Chondrocyte (in vitro differentiated cells): Measurements from ENCODE around the gene NXPH3. TPM values are rescaled to one million over a fixed set of nuclear protein-coding genes. Genes with fewer than 3 reads are reported as not detected.

Source experiments
- DNase-seq: peaks from one replicate; pipeline ENCODE4 v3.0.0; 2021; ENCODE audit warnings: mixed read lengths, low spot score
- H3K27ac Mint-ChIP-seq: one replicate; pipeline ENCODE4 v1.8.0; 2021; ENCODE audit warnings: mild to moderate bottlenecking, moderate library complexity, mixed read lengths; ENCODE audit not compliant: unreplicated experiment
- H3K27me3 Mint-ChIP-seq: 2 replicates; pipeline ENCODE4 v1.8.0; 2021; ENCODE audit warnings: low read depth, mixed read lengths
- H3K36me3 Mint-ChIP-seq: 2 replicates; pipeline ENCODE4 v1.8.0; 2021; ENCODE audit warnings: low read depth, mixed read lengths
- H3K4me1 Mint-ChIP-seq: 2 replicates; pipeline ENCODE4 v1.8.0; 2021; ENCODE audit warnings: low read depth, mild to moderate bottlenecking, mixed read lengths
- H3K4me3 Mint-ChIP-seq: one replicate; pipeline ENCODE4 v1.8.0; 2021; ENCODE audit warnings: mild to moderate bottlenecking, moderate library complexity, mixed read lengths; ENCODE audit not compliant: unreplicated experiment
- H3K9me3 Mint-ChIP-seq: 2 replicates; pipeline ENCODE4 v1.8.0; 2021; ENCODE audit warnings: low read depth, mixed read lengths
- CTCF ChIP-seq: fragments of 200-600 bp; sonication (generic); IDR thresholded peaks from 2 replicates; pipeline ENCODE4 v1.5.0; 2021; ENCODE audit warnings: antibody characterized with exemption, mild to moderate bottlenecking, moderate library complexity
- long read RNA-seq: library from polyadenylated mRNA; stranded (forward); transcript quantifications from one replicate; pipeline ENCODE4 v2.0.0, GENCODE V29; 2021
- total RNA-seq: library from RNA; stranded (reverse); gene quantifications from 3 replicates; pipeline ENCODE4 v1.2.1, GENCODE V29; 2021

NXPH3 gene
- total RNA-seq, result 4.2 to 4.7 TPM (median 4.5 TPM) in 3 replicates
- long read RNA-seq, full-length matches to known transcripts, result 4 of 4 reads
- long read RNA-seq, partial matches to known transcripts, result 0 of 4 reads
- long read RNA-seq, other reads (novel, unspliced or antisense), result 0 of 4 reads

GRCh38 chr17:49575679-49576087 is at the start of gene NXPH3:
NXPH3 (plus strand) TSS chr17:49575871; CDS start chr17:49576220, 349 bp downstream.
- no peaks in the 10 kb centered on the region for H3K36me3 Mint-ChIP-seq
- no peaks in the 10 kb centered on the region for H3K9me3 Mint-ChIP-seq
- no peak within 1 kb of the TSS for H3K27ac Mint-ChIP-seq
- H3K27me3 Mint-ChIP-seq, result peaks cover 7% of the 10 kb centered on the region
- no peak for DNase-seq
- TF ChIP-seq CTCF, result peak; percentile 79
- peaks cover 11% of the 10 kb centered on the region for H3K4me1 Mint-ChIP-seq
- H3K4me3 Mint-ChIP-seq, result peak within 1 kb of the TSS; percentile 82

- H3K27me3 Mint-ChIP-seq, result peaks cover 42% of the 10 kb centered on the region
- H3K4me1 Mint-ChIP-seq, result no peaks in the 10 kb centered on the region
- H3K4me3 Mint-ChIP-seq, result no peak overlapping the region
- H3K36me3 Mint-ChIP-seq, result peaks cover 2% of the 10 kb centered on the region
- TF ChIP-seq CTCF, result no peak
- no peak overlapping the region for H3K27ac Mint-ChIP-seq
- peak; percentile 29 for DNase-seq
- no peaks in the 10 kb centered on the region for H3K9me3 Mint-ChIP-seq
Measured at GRCh38 chr17:49527927-49528651, 47.6 kb upstream of the NXPH3 start.

- Mint-ChIP-seq H3K36me3 (peaks cover 2% of the 10 kb centered on the region), H3K4me3 (no peak overlapping the region), H3K4me1 (no peaks in the 10 kb centered on the region), H3K9me3 (no peaks in the 10 kb centered on the region), H3K27me3 (peaks cover 49% of the 10 kb centered on the region), H3K27ac (no peak overlapping the region)
- DNase-seq, result peak; percentile 12
- no peak for TF ChIP-seq CTCF
Measured at GRCh38 chr17:49528966-49529365, 46.7 kb upstream of the NXPH3 start.

GRCh38 chr17:49530118-49530517 is 45.6 kb upstream of the NXPH3 start:
- DNase-seq, result no peak
- peaks cover 2% of the 10 kb centered on the region for H3K36me3 Mint-ChIP-seq
- no peak overlapping the region for H3K27ac Mint-ChIP-seq
- TF ChIP-seq CTCF, result no peak
- H3K9me3 Mint-ChIP-seq, result no peaks in the 10 kb centered on the region
- H3K4me1 Mint-ChIP-seq, result no peaks in the 10 kb centered on the region
- H3K4me3 Mint-ChIP-seq, result no peak overlapping the region
- H3K27me3 Mint-ChIP-seq, result peaks cover 51% of the 10 kb centered on the region

- Mint-ChIP-seq H3K9me3 (peaks cover 13% of the 10 kb centered on the region), H3K27ac (no peak overlapping the region), H3K36me3 (no peaks in the 10 kb centered on the region), H3K4me3 (no peak overlapping the region), H3K27me3 (peaks cover 2% of the 10 kb centered on the region), H3K4me1 (peaks cover 21% of the 10 kb centered on the region)
- no peak for TF ChIP-seq CTCF
- no peak for DNase-seq
Measured at GRCh38 chr17:49543860-49544259, 31.8 kb upstream of the NXPH3 start.
